ENCODE measurements around the gene UBE2L5.

Gene UBE2L5

GRCh38 chr13:30422054-30422839 is at the start of gene UBE2L5:
UBE2L5 (plus strand) TSS chr13:30422493; CDS start chr13:30427991, 5,498 bp downstream.
- DNase-seq (ENCODE audit: low read depth, low spot score): no peak

GRCh38 chr13:30373727-30374126 is 48.6 kb upstream of the UBE2L5 start:
- DNase-seq (ENCODE audit: low read depth, low spot score): no peak

- DNase-seq (ENCODE audit: low read depth, low spot score): no peak
Observed at GRCh38 chr13:30375265-30375835, 46.9 kb upstream of the UBE2L5 start.

GRCh38 chr13:30376426-30377311 is 45.6 kb upstream of the UBE2L5 start:
- DNase-seq (ENCODE audit: low read depth, low spot score): no peak

GRCh38 chr13:30377312-30377685 is 45.0 kb upstream of the UBE2L5 start:
- no peak for DNase-seq (ENCODE audit: low read depth, low spot score)

GRCh38 chr13:30378191-30378590 is 44.1 kb upstream of the UBE2L5 start:
- no peak for DNase-seq (ENCODE audit: low read depth, low spot score)

GRCh38 chr13:30381049-30381448 is 41.2 kb upstream of the UBE2L5 start:
- DNase-seq (ENCODE audit: low read depth, low spot score): no peak

- no peak for DNase-seq (ENCODE audit: low read depth, low spot score)
Observed at GRCh38 chr13:30382836-30383525, 39.3 kb upstream of the UBE2L5 start.

GRCh38 chr13:30388406-30389283 is 33.6 kb upstream of the UBE2L5 start:
- DNase-seq (ENCODE audit: low read depth, low spot score): no peak

GRCh38 chr13:30391956-30392680 is 30.2 kb upstream of the UBE2L5 start:
- no peak for DNase-seq (ENCODE audit: low read depth, low spot score)

GRCh38 chr13:30392681-30393045 is 29.6 kb upstream of the UBE2L5 start:
- no peak for DNase-seq (ENCODE audit: low read depth, low spot score)

- no peak for DNase-seq (ENCODE audit: low read depth, low spot score)
Observed at GRCh38 chr13:30394751-30395191, 27.5 kb upstream of the UBE2L5 start.

GRCh38 chr13:30395192-30396158 is 26.8 kb upstream of the UBE2L5 start:
- peak; percentile 69 for DNase-seq (ENCODE audit: low read depth, low spot score)

GRCh38 chr13:30396434-30397075 is 25.7 kb upstream of the UBE2L5 start:
- DNase-seq (ENCODE audit: low read depth, low spot score): no peak

- DNase-seq (ENCODE audit: low read depth, low spot score): no peak
Observed at GRCh38 chr13:30398601-30399072, 23.7 kb upstream of the UBE2L5 start.

GRCh38 chr13:30400376-30400775 is 21.9 kb upstream of the UBE2L5 start:
- DNase-seq (ENCODE audit: low read depth, low spot score): no peak

- no peak for DNase-seq (ENCODE audit: low read depth, low spot score)
Observed at GRCh38 chr13:30401347-30401746, 20.9 kb upstream of the UBE2L5 start.

- DNase-seq (ENCODE audit: low read depth, low spot score): no peak
Observed at GRCh38 chr13:30403456-30403855, 18.8 kb upstream of the UBE2L5 start.
